ENCODE measurements around the gene ARHGAP6.
"Not testable (repeated sequence)": the region's sequence is repeated elsewhere in the genome, so short reads cannot be mapped to it uniquely, and the experiment has no call there.

ARHGAP6 gene

GRCh38 chrX:11533199-11533651, 132.5 kb downstream of the ARHGAP6 start:
- Histone ChIP-seq H3K4me3 (ENCODE audit: insufficient read depth, low read depth, low read length) (no peak overlapping the region), H3K27ac (ENCODE audit: insufficient read depth, low read depth, low read length, poor library complexity, severe bottlenecking) (no peak overlapping the region), H3K9me3 (ENCODE audit: control insufficient read depth, low read length) (no peaks in the 10 kb centered on the region), H3K27me3 (ENCODE audit: control insufficient read depth, insufficient read depth, low read length, poor library complexity, severe bottlenecking) (no peaks in the 10 kb centered on the region), H3K36me3 (ENCODE audit: control insufficient read depth, insufficient read depth, low read length) (no peaks in the 10 kb centered on the region), H3K4me1 (ENCODE audit: control insufficient read depth, insufficient read depth, low read length) (no peaks in the 10 kb centered on the region)
- no CpG with 5 or more reads among the region's 2 CpGs for WGBS, 2 experiments

GRCh38 chrX:11532291-11533078, 133.2 kb downstream of the ARHGAP6 start:
- H3K27me3 ChIP-seq (ENCODE audit: control insufficient read depth, insufficient read depth, low read length, poor library complexity, severe bottlenecking), result no peaks in the 10 kb centered on the region
- no peaks in the 10 kb centered on the region for H3K9me3 ChIP-seq (ENCODE audit: control insufficient read depth, low read length)
- H3K4me1 ChIP-seq (ENCODE audit: control insufficient read depth, insufficient read depth, low read length), result no peaks in the 10 kb centered on the region
- no peak overlapping the region for H3K27ac ChIP-seq (ENCODE audit: insufficient read depth, low read depth, low read length, poor library complexity, severe bottlenecking)
- H3K36me3 ChIP-seq (ENCODE audit: control insufficient read depth, insufficient read depth, low read length), result no peaks in the 10 kb centered on the region
- H3K4me3 ChIP-seq (ENCODE audit: insufficient read depth, low read depth, low read length), result no peak overlapping the region

- H3K4me3 ChIP-seq (ENCODE audit: insufficient read depth, low read depth, low read length), result no peak overlapping the region
- no peak overlapping the region for H3K27ac ChIP-seq (ENCODE audit: insufficient read depth, low read depth, low read length, poor library complexity, severe bottlenecking)
- H3K27me3 ChIP-seq (ENCODE audit: control insufficient read depth, insufficient read depth, low read length, poor library complexity, severe bottlenecking), result no peaks in the 10 kb centered on the region
- no peaks in the 10 kb centered on the region for H3K9me3 ChIP-seq (ENCODE audit: control insufficient read depth, low read length)
- no CpG with 5 or more reads among the region's 1 CpG for WGBS, 2 experiments
- no peaks in the 10 kb centered on the region for H3K36me3 ChIP-seq (ENCODE audit: control insufficient read depth, insufficient read depth, low read length)
- no peaks in the 10 kb centered on the region for H3K4me1 ChIP-seq (ENCODE audit: control insufficient read depth, insufficient read depth, low read length)
Measured at GRCh38 chrX:11531226-11531625, 134.5 kb downstream of the ARHGAP6 start.

- 64% methylated on average over 1 of the region's 3 CpGs; no CpG with 5 or more reads in 1 of the 2 experiments for WGBS, 2 experiments
- no peaks in the 10 kb centered on the region for H3K36me3 ChIP-seq (ENCODE audit: control insufficient read depth, insufficient read depth, low read length)
- H3K4me1 ChIP-seq (ENCODE audit: control insufficient read depth, insufficient read depth, low read length), result no peaks in the 10 kb centered on the region
- H3K4me3 ChIP-seq (ENCODE audit: insufficient read depth, low read depth, low read length), result no peak overlapping the region
- no peak overlapping the region for H3K27ac ChIP-seq (ENCODE audit: insufficient read depth, low read depth, low read length, poor library complexity, severe bottlenecking)
- H3K27me3 ChIP-seq (ENCODE audit: control insufficient read depth, insufficient read depth, low read length, poor library complexity, severe bottlenecking), result no peaks in the 10 kb centered on the region
- no peaks in the 10 kb centered on the region for H3K9me3 ChIP-seq (ENCODE audit: control insufficient read depth, low read length)
Measured at GRCh38 chrX:11530621-11531020, 135.1 kb downstream of the ARHGAP6 start.

GRCh38 chrX:11528623-11529022, 137.1 kb downstream of the ARHGAP6 start:
- Histone ChIP-seq H3K4me3 (ENCODE audit: insufficient read depth, low read depth, low read length) (no peak overlapping the region), H3K4me1 (ENCODE audit: control insufficient read depth, insufficient read depth, low read length) (no peaks in the 10 kb centered on the region), H3K27ac (ENCODE audit: insufficient read depth, low read depth, low read length, poor library complexity, severe bottlenecking) (no peak overlapping the region), H3K9me3 (ENCODE audit: control insufficient read depth, low read length) (no peaks in the 10 kb centered on the region), H3K27me3 (ENCODE audit: control insufficient read depth, insufficient read depth, low read length, poor library complexity, severe bottlenecking) (no peaks in the 10 kb centered on the region), H3K36me3 (ENCODE audit: control insufficient read depth, insufficient read depth, low read length) (no peaks in the 10 kb centered on the region)
- WGBS, 2 experiments, result 95 to 100% methylated on average over 1 to 2 of the region's 2 CpGs

GRCh38 chrX:11525685-11526084, 140.0 kb downstream of the ARHGAP6 start:
- no peaks in the 10 kb centered on the region for H3K9me3 ChIP-seq (ENCODE audit: control insufficient read depth, low read length)
- H3K27me3 ChIP-seq (ENCODE audit: control insufficient read depth, insufficient read depth, low read length, poor library complexity, severe bottlenecking), result no peaks in the 10 kb centered on the region
- 94 to 100% methylated on average over 2 of the region's 2 CpGs for WGBS, 2 experiments
- no peaks in the 10 kb centered on the region for H3K4me1 ChIP-seq (ENCODE audit: control insufficient read depth, insufficient read depth, low read length)
- no peak overlapping the region for H3K27ac ChIP-seq (ENCODE audit: insufficient read depth, low read depth, low read length, poor library complexity, severe bottlenecking)
- H3K36me3 ChIP-seq (ENCODE audit: control insufficient read depth, insufficient read depth, low read length), result no peaks in the 10 kb centered on the region
- H3K4me3 ChIP-seq (ENCODE audit: insufficient read depth, low read depth, low read length), result no peak overlapping the region

- not testable (repeated sequence) for H3K4me1 ChIP-seq (ENCODE audit: control insufficient read depth, insufficient read depth, low read length); H3K9me3 ChIP-seq (ENCODE audit: control insufficient read depth, low read length); H3K27ac ChIP-seq (ENCODE audit: insufficient read depth, low read depth, low read length, poor library complexity, severe bottlenecking); H3K4me3 ChIP-seq (ENCODE audit: insufficient read depth, low read depth, low read length); H3K36me3 ChIP-seq (ENCODE audit: control insufficient read depth, insufficient read depth, low read length); H3K27me3 ChIP-seq (ENCODE audit: control insufficient read depth, insufficient read depth, low read length, poor library complexity, severe bottlenecking)
- no CpG with 5 or more reads among the region's 1 CpG for WGBS, 2 experiments
Measured at GRCh38 chrX:11519234-11519633, 146.5 kb downstream of the ARHGAP6 start.

GRCh38 chrX:11509786-11510185, 155.9 kb downstream of the ARHGAP6 start:
- no peak overlapping the region for H3K4me3 ChIP-seq (ENCODE audit: insufficient read depth, low read depth, low read length)
- no peaks in the 10 kb centered on the region for H3K36me3 ChIP-seq (ENCODE audit: control insufficient read depth, insufficient read depth, low read length)
- 82 to 93% methylated on average over 2 to 3 of the region's 3 CpGs for WGBS, 2 experiments
- no peaks in the 10 kb centered on the region for H3K27me3 ChIP-seq (ENCODE audit: control insufficient read depth, insufficient read depth, low read length, poor library complexity, severe bottlenecking)
- no peaks in the 10 kb centered on the region for H3K9me3 ChIP-seq (ENCODE audit: control insufficient read depth, low read length)
- H3K27ac ChIP-seq (ENCODE audit: insufficient read depth, low read depth, low read length, poor library complexity, severe bottlenecking), result no peak overlapping the region
- no peaks in the 10 kb centered on the region for H3K4me1 ChIP-seq (ENCODE audit: control insufficient read depth, insufficient read depth, low read length)

- Histone ChIP-seq H3K36me3 (ENCODE audit: control insufficient read depth, insufficient read depth, low read length) (no peaks in the 10 kb centered on the region), H3K27me3 (ENCODE audit: control insufficient read depth, insufficient read depth, low read length, poor library complexity, severe bottlenecking) (no peaks in the 10 kb centered on the region), H3K4me3 (ENCODE audit: insufficient read depth, low read depth, low read length) (no peak overlapping the region), H3K9me3 (ENCODE audit: control insufficient read depth, low read length) (no peaks in the 10 kb centered on the region), H3K4me1 (ENCODE audit: control insufficient read depth, insufficient read depth, low read length) (no peaks in the 10 kb centered on the region), H3K27ac (ENCODE audit: insufficient read depth, low read depth, low read length, poor library complexity, severe bottlenecking) (no peak overlapping the region)
- WGBS, 2 experiments, result no CpG with 5 or more reads among the region's 2 CpGs
Measured at GRCh38 chrX:11504234-11504633, 161.5 kb downstream of the ARHGAP6 start.

GRCh38 chrX:11499076-11500044, 166.4 kb downstream of the ARHGAP6 start:
- Histone ChIP-seq H3K4me1 (ENCODE audit: control insufficient read depth, insufficient read depth, low read length) (no peaks in the 10 kb centered on the region), H3K27me3 (ENCODE audit: control insufficient read depth, insufficient read depth, low read length, poor library complexity, severe bottlenecking) (no peaks in the 10 kb centered on the region), H3K4me3 (ENCODE audit: insufficient read depth, low read depth, low read length) (no peak overlapping the region), H3K27ac (ENCODE audit: insufficient read depth, low read depth, low read length, poor library complexity, severe bottlenecking) (no peak overlapping the region), H3K9me3 (ENCODE audit: control insufficient read depth, low read length) (no peaks in the 10 kb centered on the region), H3K36me3 (ENCODE audit: control insufficient read depth, insufficient read depth, low read length) (no peaks in the 10 kb centered on the region)
- 87 to 91% methylated on average over 3 to 5 of the region's 5 CpGs for WGBS, 2 experiments
